Ovary (tissue), 3 donors: Measurements from ENCODE around the gene MROH2B.

Experiments
- CTCF ChIP-seq, 3 donors: fragments of 450-650 bp in 2 of 3; fragments of 200-600 bp in 1 of 3; IDR thresholded peaks; one replicate each; pipeline versions ENCODE4 v1.5.1 to v1.8.0; 2016 to 2022; ENCODE audit warnings: antibody characterized with exemption in 3 of 3, mild to moderate bottlenecking in 1 of 3
- EP300 ChIP-seq: sonication (generic); formaldehyde crosslinking; IDR thresholded peaks from one replicate; pipeline ENCODE4 v1.6.1; 2017; ENCODE audit warnings: antibody characterized with exemption
- POLR2A ChIP-seq: fragments of 450-650 bp; IDR thresholded peaks from one replicate; pipeline ENCODE4 v1.6.1; 2017; ENCODE audit warnings: antibody characterized with exemption, mild to moderate bottlenecking, moderate library complexity
- donor health status: DM: no; HTN: no; CAD: no.

GRCh38 chr5:41010572-41010971, 60.6 kb downstream of the MROH2B start:
- TF ChIP-seq CTCF (IDR thresholded peaks at IDR 0.05) (no peak), POLR2A (no peak), EP300 (no peak)
